Measurements from ENCODE around the gene GIPR. TPM values are rescaled to one million over a fixed set of nuclear protein-coding genes. Genes with fewer than 3 reads are reported as not detected.
A peak's percentile ranks its signal among the peaks of the same experiment; 100 is the strongest.

Gene GIPR
- total RNA-seq, 1 donor from 2014 or later = 4.8 TPM

- Histone ChIP-seq H3K4me1 (peaks cover 48% of the 10 kb centered on the region), H3K4me3 (peak within 1 kb of the TSS; percentile 69), H3K27me3 (no peaks in the 10 kb centered on the region), H3K36me3 (no peaks in the 10 kb centered on the region), H3K9me3 (no peaks in the 10 kb centered on the region), H3K27ac (peak within 1 kb of the TSS; percentile 61)
- TF ChIP-seq, protein P1, sequence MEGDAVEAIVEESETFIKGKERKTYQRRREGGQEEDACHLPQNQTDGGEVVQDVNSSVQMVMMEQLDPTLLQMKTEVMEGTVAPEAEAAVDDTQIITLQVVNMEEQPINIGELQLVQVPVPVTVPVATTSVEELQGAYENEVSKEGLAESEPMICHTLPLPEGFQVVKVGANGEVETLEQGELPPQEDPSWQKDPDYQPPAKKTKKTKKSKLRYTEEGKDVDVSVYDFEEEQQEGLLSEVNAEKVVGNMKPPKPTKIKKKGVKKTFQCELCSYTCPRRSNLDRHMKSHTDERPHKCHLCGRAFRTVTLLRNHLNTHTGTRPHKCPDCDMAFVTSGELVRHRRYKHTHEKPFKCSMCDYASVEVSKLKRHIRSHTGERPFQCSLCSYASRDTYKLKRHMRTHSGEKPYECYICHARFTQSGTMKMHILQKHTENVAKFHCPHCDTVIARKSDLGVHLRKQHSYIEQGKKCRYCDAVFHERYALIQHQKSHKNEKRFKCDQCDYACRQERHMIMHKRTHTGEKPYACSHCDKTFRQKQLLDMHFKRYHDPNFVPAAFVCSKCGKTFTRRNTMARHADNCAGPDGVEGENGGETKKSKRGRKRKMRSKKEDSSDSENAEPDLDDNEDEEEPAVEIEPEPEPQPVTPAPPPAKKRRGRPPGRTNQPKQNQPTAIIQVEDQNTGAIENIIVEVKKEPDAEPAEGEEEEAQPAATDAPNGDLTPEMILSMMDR (IDR thresholded peaks at IDR 0.05) = peak; percentile 34
- intact Hi-C loops (cut with DNase I) = no loop called here
- DNase-seq (peak; percentile 82), ATAC-seq (peak; percentile 57)
These were observed 28.9 kb upstream of the GIPR start, which contains the start of gene EML2 for GRCh38 chr19:45638930-45639729. Gene EML2, minus strand, starts transcription at chr19:45639397. Its CDS starts 21 bp downstream, at chr19:45639376.

DNA sequence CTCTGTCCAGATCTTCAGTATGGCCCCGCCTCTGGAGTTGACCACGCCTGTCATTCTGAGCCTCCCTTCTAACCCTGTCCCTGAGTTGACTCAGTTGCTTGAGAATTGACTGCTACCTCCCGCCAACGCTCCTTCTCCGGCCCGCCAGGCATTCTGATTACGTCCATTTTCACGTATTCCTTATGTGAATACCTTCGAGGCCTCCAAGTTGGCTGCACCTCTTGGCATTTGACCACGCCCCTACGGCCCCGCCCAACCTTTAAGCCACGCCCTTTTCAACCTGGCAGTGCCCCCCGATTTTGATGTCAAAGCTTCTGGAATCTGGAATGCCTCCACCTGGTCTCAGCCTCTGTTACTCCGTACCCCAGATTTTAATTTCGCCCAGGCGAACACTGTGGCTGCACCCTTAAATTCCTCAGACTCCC lies 27.2 kb upstream of the GIPR start:
- H3K9me3 ChIP-seq = no peaks in the 10 kb centered on the region
- peak; percentile 72 for DNase-seq
- intact Hi-C loops (cut with DNase I) = loop anchor here (5.0 to 10.0 kb wide), 2 partner anchors 34 to 116 kb away; no protein-coding TSS in a partner anchor
- H3K27ac ChIP-seq = peak overlapping the region; percentile 84
- H3K4me1 ChIP-seq = peaks cover 54% of the 10 kb centered on the region
- no peaks in the 10 kb centered on the region for H3K36me3 ChIP-seq
- TF ChIP-seq, protein P1 (IDR thresholded peaks at IDR 0.05) = no peak
- H3K27me3 ChIP-seq = no peaks in the 10 kb centered on the region
- ATAC-seq = no peak
- peak overlapping the region; percentile 53 for H3K4me3 ChIP-seq

GRCh38 chr19:45641274-45642105 lies 26.5 kb upstream of the GIPR start:
- H3K36me3 ChIP-seq = no peaks in the 10 kb centered on the region
- intact Hi-C loops (cut with DNase I) = loop anchor here (5.0 to 10.0 kb wide), 2 partner anchors 34 to 117 kb away; no protein-coding TSS in a partner anchor
- H3K9me3 ChIP-seq = no peaks in the 10 kb centered on the region
- DNase-seq = peak; percentile 90
- peak overlapping the region; percentile 53 for H3K4me3 ChIP-seq
- H3K27me3 ChIP-seq = no peaks in the 10 kb centered on the region
- peak; percentile 78 for ATAC-seq
- H3K27ac ChIP-seq = peak overlapping the region; percentile 84
- H3K4me1 ChIP-seq = peaks cover 60% of the 10 kb centered on the region
- TF ChIP-seq, protein P1 (IDR thresholded peaks at IDR 0.05) = no peak

DNA sequence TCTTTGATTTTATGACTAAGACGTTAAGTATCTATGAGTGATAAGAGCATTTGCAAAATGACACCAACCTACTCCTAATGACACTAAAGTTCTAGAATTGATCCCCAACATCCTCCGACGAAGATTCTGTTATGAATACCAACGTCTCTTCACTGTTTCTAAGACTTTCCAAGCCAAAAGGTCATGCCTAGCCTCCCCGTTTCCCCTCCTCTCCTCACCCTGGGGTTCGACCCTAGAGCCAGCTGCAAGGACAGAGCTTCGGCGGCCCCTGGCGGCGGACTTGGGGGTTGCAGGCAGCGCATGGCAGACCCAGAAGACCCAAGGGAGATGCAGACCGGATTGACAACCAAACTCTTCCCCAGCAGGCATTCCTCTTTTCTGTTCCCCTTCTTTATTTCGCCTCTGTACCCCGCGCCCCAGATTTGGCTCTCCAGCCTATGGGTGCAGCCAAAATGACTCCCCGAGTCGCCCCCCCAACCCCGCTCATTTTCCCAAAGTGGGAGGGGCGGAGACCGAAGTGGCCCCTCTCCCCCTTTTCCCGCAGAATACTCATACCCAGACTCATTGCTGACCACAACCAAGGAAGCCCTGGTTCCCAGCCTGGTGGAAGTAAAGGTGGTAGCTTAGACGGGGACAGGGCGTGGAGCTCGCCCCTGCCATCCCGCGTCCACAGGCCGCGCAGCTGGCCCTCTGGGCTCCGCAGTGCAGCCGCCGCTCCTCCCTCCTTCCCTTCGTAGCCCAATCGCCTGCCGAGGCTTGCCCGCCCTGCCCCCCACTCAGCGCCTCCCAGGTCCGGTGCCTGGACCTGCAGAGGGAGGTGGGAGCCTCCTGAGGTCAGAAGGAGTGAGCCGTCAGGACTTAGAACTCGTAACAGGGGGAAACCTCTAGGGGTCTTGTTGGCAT lies 24.7 kb upstream of the GIPR start:
- peak; percentile 65 for ATAC-seq
- Histone ChIP-seq H3K27ac (no peak overlapping the region), H3K27me3 (no peaks in the 10 kb centered on the region), H3K4me3 (peak overlapping the region; percentile 53), H3K36me3 (no peaks in the 10 kb centered on the region), H3K4me1 (peaks cover 55% of the 10 kb centered on the region), H3K9me3 (no peaks in the 10 kb centered on the region)
- intact Hi-C loops (cut with DNase I) = loop anchor here (5.0 to 10.0 kb wide), 2 partner anchors 36 to 118 kb away; no protein-coding TSS in a partner anchor
- TF ChIP-seq, protein P1 (IDR thresholded peaks at IDR 0.05) = peak; percentile 99
- DNase-seq = peak; percentile 91
